SK-N-SH (cell line): ENCODE data around the gene GATA3. TPM values are rescaled to one million over a fixed set of nuclear protein-coding genes. Genes with fewer than 3 reads are reported as not detected.

ENCODE experiments used
- CTCF ChIA-PET: fragments of 300-600, 350-600 bp; formaldehyde crosslinking; extraction: SDS; loops from one replicate; lab custom pipeline; 2021; lab: Yijun Ruan, JAX
- POLR2A ChIA-PET: fragments of 350-600 bp; sonication (Branson Sonifier 250); formaldehyde crosslinking; extraction: SDS; loops from one replicate; lab custom pipeline; 2020; ENCODE audit warnings: antibody characterized with exemption, inconsistent platforms; lab: Yijun Ruan, JAX
- DNase-seq: peaks from one replicate; pipeline ENCODE4 v3.0.0; 2012
- H2AFZ ChIP-seq: fragments of 200-600 bp; sonication (generic); 2 replicates; pipeline ENCODE4 v1.8.1; 2016; ENCODE audit warnings: antibody characterized with exemption, mild to moderate bottlenecking, low read depth
- H3F3A ChIP-seq: fragments of 200-600 bp; sonication (generic); replicated peaks from 2 replicates; pipeline ENCODE3; 2016; ENCODE audit warnings: antibody characterized with exemption, mild to moderate bottlenecking; ENCODE audit not compliant: insufficient read depth
- H3K27ac ChIP-seq, 2 experiments: fragments of 200-500 bp in 1 of 2; fragments of 200-600 bp in 1 of 2; sonication (Bioruptor generic) in 1 of 2; sonication (generic), shearing (Covaris generic) in 1 of 2; 2 replicates each; pipeline versions ENCODE4 v1.5.1 to v1.6.1; 2014 to 2016; ENCODE audit warnings: low read depth in 2 of 2, inconsistent platforms in 1 of 2, low read length in 1 of 2, mild to moderate bottlenecking in 1 of 2, mixed read lengths in 1 of 2
- H3K27me3 ChIP-seq: fragments of 200-600 bp; sonication (generic), shearing (Covaris generic); 2 replicates; pipeline ENCODE4 v1.6.1; 2016; ENCODE audit warnings: mixed run types; ENCODE audit not compliant: insufficient read depth
- H3K36me3 ChIP-seq, 2 experiments: fragments of 200-500 bp in 1 of 2; fragments of 200-600 bp in 1 of 2; sonication (Bioruptor generic) in 1 of 2; sonication (generic) in 1 of 2; replicated peaks in 1 of 2; 2 replicates each; pipeline versions ENCODE3 to v1.5.1; 2014 to 2016; ENCODE audit warnings: low read length in 1 of 2, mild to moderate bottlenecking in 1 of 2; ENCODE audit not compliant: insufficient read depth in 2 of 2, control insufficient read depth in 1 of 2
- H3K4me1 ChIP-seq, 2 experiments: fragments of 200-500 bp in 1 of 2; fragments of 200-600 bp in 1 of 2; sonication (Bioruptor generic) in 1 of 2; sonication (generic), shearing (Covaris generic) in 1 of 2; 2 replicates each; pipeline versions ENCODE4 v1.5.1 to v1.6.1; 2014 to 2016; ENCODE audit warnings: low read depth in 1 of 2, low read length in 1 of 2, mixed run types in 1 of 2; ENCODE audit not compliant: insufficient read depth in 2 of 2, control insufficient read depth in 1 of 2
- H3K4me2 ChIP-seq: fragments of 200-600 bp; sonication (generic), shearing (Covaris generic); 2 replicates; pipeline ENCODE4 v1.6.1; 2017; ENCODE audit warnings: mixed run types
- H3K4me3 ChIP-seq, 2 experiments: fragments of 200-500 bp in 1 of 2; fragments of 200-600 bp in 1 of 2; sonication (Bioruptor generic) in 1 of 2; sonication (generic), shearing (Covaris generic) in 1 of 2; 2 replicates each; pipeline versions ENCODE4 v1.5.1 to v1.8.1; 2014 to 2016; ENCODE audit warnings: low read depth in 2 of 2, inconsistent platforms in 1 of 2, low read length in 1 of 2, mild to moderate bottlenecking in 1 of 2, mixed read lengths in 1 of 2, moderate library complexity in 1 of 2
- H3K79me2 ChIP-seq: fragments of 200-600 bp; sonication (generic); 2 replicates; pipeline ENCODE4 v1.8.1; 2017; ENCODE audit warnings: mild to moderate bottlenecking; ENCODE audit not compliant: insufficient read depth
- H3K9ac ChIP-seq: fragments of 200-600 bp; sonication (generic); 2 replicates; pipeline ENCODE4 v1.6.1; 2017; ENCODE audit warnings: mixed run types
- H3K9me2 ChIP-seq: fragments of 200-600 bp; sonication (generic); 2 replicates; pipeline ENCODE4 v1.6.1; 2017; ENCODE audit warnings: mixed run types
- H3K9me3 ChIP-seq: fragments of 200-600 bp; sonication (generic); 2 replicates; pipeline ENCODE4 v1.6.1; 2017; ENCODE audit warnings: mixed run types, mild to moderate bottlenecking, moderate library complexity
- H4K20me1 ChIP-seq: fragments of 200-600 bp; sonication (generic); 2 replicates; pipeline ENCODE4 v1.6.1; 2017; ENCODE audit warnings: mild to moderate bottlenecking, mixed run types; ENCODE audit not compliant: insufficient read depth
- CTCF ChIP-seq: fragments of 200-600 bp; sonication (generic); IDR thresholded peaks from 2 replicates; pipeline ENCODE4 v1.6.1; 2017; ENCODE audit warnings: antibody characterized with exemption, mild to moderate bottlenecking, moderate library complexity
- EP300 ChIP-seq, 2 experiments: IDR thresholded peaks; 2 replicates each; pipeline versions ENCODE4 v1.4.0 to v1.6.1; 2012; ENCODE audit warnings: borderline replicate concordance in 1 of 2, low read depth in 1 of 2, low read length in 1 of 2
- FOXJ3 ChIP-seq: sonication (generic); formaldehyde crosslinking; IDR thresholded peaks from 2 replicates; pipeline ENCODE4 v1.5.1; 2020; ENCODE audit warnings: mild to moderate bottlenecking, missing genetic modification reagents
- MAX ChIP-seq: IDR thresholded peaks from 2 replicates; pipeline ENCODE4 v1.4.0; 2012; ENCODE audit warnings: low read depth
- NRF1 ChIP-seq: IDR thresholded peaks from 2 replicates; pipeline ENCODE4 v1.6.1; 2012; ENCODE audit warnings: low read depth, mild to moderate bottlenecking, low read length
- PBX3 ChIP-seq: IDR thresholded peaks from 2 replicates; pipeline ENCODE4; 2012
- RAD21 ChIP-seq: IDR thresholded peaks from 2 replicates; pipeline ENCODE4 v1.6.1; 2012; ENCODE audit warnings: mild to moderate bottlenecking, low read length
- RFX5 ChIP-seq: IDR thresholded peaks from 2 replicates; pipeline ENCODE4 v1.6.1; 2012; ENCODE audit warnings: mild to moderate bottlenecking, improper control_type of control experiment, low read length
- RXRA ChIP-seq: IDR thresholded peaks from 2 replicates; pipeline ENCODE4 v1.4.0; 2012; ENCODE audit warnings: low read depth, mild to moderate bottlenecking, borderline replicate concordance
- SMC3 ChIP-seq: IDR thresholded peaks from 2 replicates; pipeline ENCODE4 v1.6.1; 2012; ENCODE audit warnings: low read depth, low read length, improper control_type of control experiment
- TEAD4 ChIP-seq: IDR thresholded peaks from 2 replicates; pipeline ENCODE4 v1.4.0; 2012; ENCODE audit warnings: mild to moderate bottlenecking, borderline replicate concordance; ENCODE audit not compliant: insufficient read depth
- USF2 ChIP-seq: fragments of 150-350 bp; IDR thresholded peaks from 2 replicates; pipeline ENCODE4 v1.6.1; 2017; ENCODE audit warnings: antibody characterized with exemption, low read length, low read depth, borderline replicate concordance
- WGBS: methylation state at CpG from one replicate; pipeline ENCODE4 v1.1.6; 2017; ENCODE audit warnings: low lambda C conversion rate; 5-methylcytosine and 5-hydroxymethylcytosine counted together
- polyA plus RNA-seq, 3 experiments: library from polyadenylated mRNA; depleted of rRNA; stranded (reverse); fragments of >200 nt; gene quantifications; 2 replicates each; pipeline ENCODE4 v1.2.3, GENCODE V29; 2012

GATA3 gene
- polyA plus RNA-seq, 1 of the 3 experiments (the other 2 are of a cell fraction), result 14.3 TPM

DNA sequence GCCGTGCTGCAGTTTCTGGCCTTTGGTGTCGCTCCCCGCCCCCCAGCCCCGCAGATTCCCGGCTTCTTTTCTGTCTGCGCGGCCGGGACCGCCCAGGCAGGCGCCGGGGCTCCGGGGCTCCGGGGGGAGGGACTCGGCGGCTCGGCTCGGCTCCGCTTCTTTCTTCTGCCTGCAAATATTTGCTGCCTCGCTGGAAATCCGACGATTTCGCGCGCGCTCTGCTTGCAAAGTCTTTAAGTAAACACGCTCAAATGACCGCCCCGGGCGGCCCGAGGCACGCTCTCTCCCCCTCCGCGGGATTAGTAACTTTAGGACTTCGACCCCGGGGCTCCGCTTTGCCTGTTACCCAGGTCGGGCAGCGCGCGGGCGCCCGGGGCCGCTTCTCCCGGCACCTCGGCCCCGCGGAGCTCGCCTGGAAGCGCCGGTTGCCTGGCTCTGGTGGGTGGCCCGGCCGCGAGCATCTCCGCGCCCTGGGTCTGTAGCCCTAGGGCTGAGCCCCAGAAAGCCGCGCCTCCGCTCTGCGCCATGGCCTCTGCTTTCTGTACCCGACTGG, 3.9 kb upstream of the GATA3 start:
- H3F3A ChIP-seq, result peaks cover 11% of the 10 kb centered on the region
- 1% methylated on average over 33 of the region's 60 CpGs for WGBS
- POLR2A ChIA-PET, result interaction anchor here (0.6 to 3.9 kb wide), 3 partner anchors 9 to 1232 kb away, joined by 4 to 33 read pairs (median 4); no protein-coding TSS in a partner anchor
- H3K4me2 ChIP-seq, result peak overlapping the region; percentile 98
- CTCF ChIA-PET, result interaction anchor here (1.3 to 4.5 kb wide), 5 partner anchors 10 to 1252 kb away, joined by 4 to 15 read pairs (median 5); no protein-coding TSS in a partner anchor
- H3K4me3 ChIP-seq, result peak overlapping the region; percentile 86 to 92
- peaks cover 8 to 18% of the 10 kb centered on the region in 2 experiments; a peak in 2 of 4 replicates for H3K4me1 ChIP-seq
- H3K27me3 ChIP-seq, result no peaks in the 10 kb centered on the region
- H3K27ac ChIP-seq, result peak overlapping the region; percentile 96 to 98
- no peaks in the 10 kb centered on the region for H3K9me2 ChIP-seq
- H4K20me1 ChIP-seq, result peaks cover 9% of the 10 kb centered on the region
- no peaks in the 10 kb centered on the region for H3K9me3 ChIP-seq
- peak overlapping the region; percentile 96 for H3K9ac ChIP-seq
- no peak overlapping the region for H2AFZ ChIP-seq
- peaks cover under 1 to 1% of the 10 kb centered on the region in 2 experiments for H3K36me3 ChIP-seq
- DNase-seq, result no peak
- peaks cover 91% of the 10 kb centered on the region for H3K79me2 ChIP-seq
- TF ChIP-seq EP300 (IDR thresholded peaks at IDR 0.05; ENCODE audit: borderline replicate concordance in 1 of 2, low read depth in 1 of 2, low read length in 1 of 2) (0 out of 4 replicates have a peak, but pooled peaks of 1 of the 2 experiments have one; percentile 2), RFX5 (no peak), TEAD4 (no peak)

- Histone ChIP-seq H3K27me3 (no peaks in the 10 kb centered on the region), H3K4me3 (peak overlapping the region; percentile 86 to 92), H3K4me1 (peaks cover 8 to 18% of the 10 kb centered on the region in 2 experiments; a peak in 2 of 4 replicates), H3F3A (peaks cover 11% of the 10 kb centered on the region), H3K36me3 (peaks cover 3 to 7% of the 10 kb centered on the region in 2 experiments)
- no peak for TF ChIP-seq USF2
- TF ChIP-seq MAX, result 0 out of 2 replicates have a peak, but pooled peaks have one; percentile 17
- TF ChIP-seq, all 33 proteins: peak for 1
- Histone ChIP-seq H3K9me3 (no peaks in the 10 kb centered on the region), H3K4me2 (peak overlapping the region; percentile 98), H3K9me2 (no peaks in the 10 kb centered on the region), H2AFZ (no peak overlapping the region), H3K79me2 (peaks cover 91% of the 10 kb centered on the region), H4K20me1 (peaks cover 15% of the 10 kb centered on the region), H3K9ac (peak overlapping the region; percentile 96), H3K27ac (peak overlapping the region; percentile 96 to 98)
- ChIA-PET CTCF (interaction anchor here (0.8 to 4.5 kb wide), 6 partner anchors 8 to 1252 kb away, joined by 4 to 15 read pairs (median 6); no protein-coding TSS in a partner anchor), POLR2A (interaction anchor here (0.6 to 3.9 kb wide), 3 partner anchors 9 to 1231 kb away, joined by 4 to 33 read pairs (median 4); no protein-coding TSS in a partner anchor)
- peak; percentile 68 for DNase-seq
- 5% methylated on average over 29 of the region's 52 CpGs for WGBS
Observed at GRCh38 chr10:8051109-8051821, 3.2 kb upstream of the GATA3 start.

GRCh38 chr10:8051851-8052257, 2.6 kb upstream of the GATA3 start:
- H3K9ac ChIP-seq, result peak overlapping the region; percentile 96
- H3K79me2 ChIP-seq, result peaks cover 91% of the 10 kb centered on the region
- 22% methylated on average over 23 of the region's 29 CpGs for WGBS
- DNase-seq, result peak; percentile 82
- H3F3A ChIP-seq, result peaks cover 11% of the 10 kb centered on the region
- H3K9me2 ChIP-seq, result no peaks in the 10 kb centered on the region
- ChIA-PET CTCF (interaction anchor here (0.8 to 4.5 kb wide), 7 partner anchors 8 to 1244 kb away, joined by 3 to 15 read pairs (median 4); no protein-coding TSS in a partner anchor), POLR2A (interaction anchor here (1.4 to 3.9 kb wide), 2 partner anchors 8 to 1187 kb away, joined by 4 to 33 read pairs; no protein-coding TSS in a partner anchor)
- peaks cover 21% of the 10 kb centered on the region for H4K20me1 ChIP-seq
- H3K27ac ChIP-seq, result peak overlapping the region; percentile 96 to 98
- H3K36me3 ChIP-seq, result peaks cover 9 to 13% of the 10 kb centered on the region in 2 experiments
- H3K4me2 ChIP-seq, result peak overlapping the region; percentile 98
- peak overlapping the region; percentile 86 to 92 for H3K4me3 ChIP-seq
- no peaks in the 10 kb centered on the region for H3K9me3 ChIP-seq
- 0 out of 2 replicates have a peak overlapping the region, but pooled peaks have one; percentile 81 for H2AFZ ChIP-seq
- H3K27me3 ChIP-seq, result no peaks in the 10 kb centered on the region
- H3K4me1 ChIP-seq, result peaks cover 8 to 18% of the 10 kb centered on the region in 2 experiments; a peak in 2 of 4 replicates
- TF ChIP-seq SMC3 (no peak), RFX5 (0 out of 2 replicates have a peak, but pooled peaks have one; percentile 31), CTCF (no peak), MAX (peak; percentile 46), RXRA (no peak), EP300 (IDR thresholded peaks at IDR 0.05; ENCODE audit: borderline replicate concordance in 1 of 2, low read depth in 1 of 2, low read length in 1 of 2) (peak; percentile 26 to 72; a peak in 2 of 4 replicates), NRF1 (peak; percentile 11; the same call in 1 of the 2 replicates), PBX3 (peak; percentile 29), FOXJ3 (no peak), RAD21 (peak; percentile 25; the same call in 1 of the 2 replicates)
